GM18873 (cell line): ENCODE results near the gene ISOC1.

Source experiments
- ATAC-seq: cut with Tn5 transposase; IDR thresholded peaks from one replicate; pipeline ENCODE4 v1.9.1; 2021; ENCODE audit warnings: mild to moderate bottlenecking, moderate library complexity, moderate number of reproducible peaks; ENCODE audit not compliant: unreplicated experiment, low FRiP score

ISOC1 gene

DNA sequence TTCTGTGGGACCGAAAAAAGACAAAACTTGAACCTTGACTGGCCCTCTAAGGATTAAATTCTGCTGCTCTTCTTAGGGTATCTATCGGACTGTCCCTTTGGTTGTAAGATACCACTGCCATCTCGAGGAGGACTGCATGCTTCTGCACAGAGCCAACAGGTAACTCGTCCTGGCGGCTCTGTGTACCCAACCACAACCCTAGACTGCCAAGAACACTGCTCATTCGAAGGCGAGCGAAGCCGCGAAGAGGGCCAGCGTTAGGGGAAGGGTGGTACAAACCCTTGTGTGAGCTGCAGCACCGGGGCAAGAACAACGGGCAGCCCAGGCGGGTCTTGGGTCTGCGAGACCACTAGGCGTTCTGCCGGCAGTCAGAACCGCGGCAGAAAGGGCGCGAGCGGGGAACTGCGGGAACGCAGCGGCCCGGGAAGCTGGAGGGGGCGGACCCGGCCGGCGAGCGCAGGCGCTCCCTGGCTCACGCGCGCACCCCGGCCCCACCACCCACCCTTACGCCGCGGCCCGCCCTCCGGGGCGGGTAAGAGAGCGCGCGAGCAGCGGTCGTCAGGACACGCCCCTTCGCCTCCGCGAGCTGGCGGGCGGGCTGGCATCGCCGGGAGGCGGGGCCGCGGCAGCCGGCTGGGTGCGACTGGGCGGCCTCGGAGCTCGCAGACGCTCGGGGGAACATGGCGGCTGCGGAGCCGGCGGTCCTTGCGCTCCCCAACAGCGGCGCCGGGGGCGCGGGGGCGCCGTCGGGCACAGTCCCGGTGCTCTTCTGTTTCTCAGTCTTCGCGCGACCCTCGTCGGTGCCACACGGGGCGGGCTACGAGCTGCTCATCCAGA, at the start of gene ISOC1:
ISOC1 (plus strand) TSS at position 663 of the 837 bp plus-strand sequence; CDS start at position 681, 18 bp downstream.
- ATAC-seq = peak; percentile 69

DNA sequence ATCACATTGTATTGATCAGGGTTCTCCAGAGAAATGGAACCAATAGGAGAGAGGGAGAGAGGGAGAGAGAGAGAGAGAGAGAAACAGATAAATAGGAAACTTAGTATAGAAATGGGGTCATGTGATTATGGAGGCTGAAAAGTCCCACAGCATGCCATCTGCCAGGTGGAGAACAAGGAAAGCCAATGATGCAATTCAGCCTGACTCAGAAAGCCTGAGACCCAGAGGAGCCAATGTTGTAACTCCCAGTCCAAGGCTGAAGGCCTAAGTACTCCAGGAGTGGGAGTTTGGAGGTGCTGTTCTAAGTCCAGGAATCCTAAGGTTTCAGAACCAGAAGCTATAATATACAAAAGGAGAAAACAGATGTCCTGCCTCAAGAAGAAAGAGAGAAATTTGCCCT, 48.4 kb upstream of the ISOC1 start:
- ATAC-seq = no peak

DNA sequence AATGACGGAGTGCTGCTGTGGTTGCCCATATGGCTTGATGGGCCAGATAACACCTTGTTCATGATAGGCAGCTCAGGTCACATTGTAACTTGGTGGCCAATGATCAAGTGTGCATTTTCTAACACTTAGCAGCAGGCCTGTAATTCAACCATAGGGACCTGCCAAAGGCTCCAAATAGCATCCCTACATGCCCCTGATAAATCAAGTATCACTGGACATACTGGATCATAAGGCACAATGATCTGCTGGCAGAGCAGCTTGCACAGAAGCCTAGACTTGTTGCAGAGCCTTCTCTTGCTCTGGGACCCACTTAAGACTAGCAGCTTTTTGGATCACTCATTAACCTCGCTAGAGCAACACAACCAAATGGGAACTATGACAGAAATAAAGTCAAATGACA, 46.0 kb upstream of the ISOC1 start:
- ATAC-seq = no peak

DNA sequence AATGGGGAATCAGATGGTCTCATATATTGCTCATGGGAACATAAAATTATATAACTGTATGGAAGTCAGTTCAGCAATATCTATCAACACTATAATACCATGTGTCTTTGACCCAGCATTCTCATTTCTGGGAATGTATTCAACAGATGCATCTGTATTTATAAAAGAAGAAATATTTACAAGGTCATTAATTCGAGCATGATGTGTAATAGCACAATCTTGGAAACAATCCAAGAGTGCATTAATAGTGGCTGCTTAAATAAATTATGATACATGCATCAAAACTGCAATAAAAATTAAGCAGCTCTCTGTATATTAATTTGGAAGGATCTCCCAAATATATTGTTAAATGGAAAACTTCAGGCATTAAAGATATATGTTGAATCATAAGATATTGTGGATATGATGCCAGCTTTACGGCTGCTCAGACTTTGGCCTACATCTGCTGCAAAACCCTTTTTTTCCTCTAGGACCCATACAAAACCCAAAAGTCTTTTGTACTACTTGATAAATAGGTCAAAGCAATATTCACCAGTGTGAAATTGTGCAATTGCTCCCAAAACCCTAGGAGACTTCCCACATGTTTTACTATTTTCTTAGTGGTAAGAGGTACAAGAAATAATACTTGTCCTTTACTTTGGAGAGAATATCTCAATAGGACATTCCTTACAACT, 45.3 kb upstream of the ISOC1 start:
- ATAC-seq = no peak

GRCh38 chr5:129051283-129051682, 43.3 kb upstream of the ISOC1 start:
- no peak for ATAC-seq

DNA sequence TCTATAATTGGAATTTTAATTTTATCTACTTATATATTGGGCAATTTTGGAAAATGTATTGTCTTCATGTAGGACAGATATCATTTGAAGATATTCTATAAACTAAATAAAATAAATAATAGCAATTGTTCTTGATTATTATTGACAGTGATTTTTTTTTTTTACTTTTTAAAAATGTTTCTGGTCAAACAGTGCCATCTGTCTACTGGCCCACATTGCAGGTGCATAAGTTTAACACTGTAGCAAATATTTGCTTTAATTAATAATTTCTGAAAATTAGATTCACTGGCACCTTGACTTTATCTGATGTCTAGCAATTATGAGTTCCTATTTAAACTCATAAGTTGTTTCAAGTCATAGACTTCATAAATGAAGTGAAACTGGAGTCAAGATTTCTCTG, 41.1 kb upstream of the ISOC1 start:
- no peak for ATAC-seq

GRCh38 chr5:129057329-129057728, 37.2 kb upstream of the ISOC1 start:
- no peak for ATAC-seq

DNA sequence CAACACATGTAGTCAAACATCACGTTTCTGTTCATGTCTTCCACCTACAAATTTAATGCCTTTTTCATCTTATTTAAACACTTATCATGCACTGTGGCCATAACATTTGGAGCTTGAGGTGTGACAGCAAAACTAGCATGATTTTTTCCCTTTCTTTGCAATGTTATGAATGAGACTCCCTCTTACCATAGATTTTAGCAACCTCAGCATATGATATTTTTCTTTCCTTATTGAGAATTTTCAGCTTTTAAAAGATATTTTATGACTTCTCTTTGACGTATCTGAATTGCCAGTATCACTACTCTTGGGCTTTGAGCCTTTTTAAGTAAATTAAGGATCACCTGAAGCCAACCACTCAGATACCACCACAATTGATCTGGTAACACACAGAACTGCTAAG, 32.7 kb upstream of the ISOC1 start:
- ATAC-seq = no peak

- ATAC-seq = no peak
These were observed 31.0 kb upstream of the ISOC1 start for GRCh38 chr5:129063483-129064113.

- no peak for ATAC-seq
These were observed 28.8 kb upstream of the ISOC1 start for GRCh38 chr5:129065721-129066120.

DNA sequence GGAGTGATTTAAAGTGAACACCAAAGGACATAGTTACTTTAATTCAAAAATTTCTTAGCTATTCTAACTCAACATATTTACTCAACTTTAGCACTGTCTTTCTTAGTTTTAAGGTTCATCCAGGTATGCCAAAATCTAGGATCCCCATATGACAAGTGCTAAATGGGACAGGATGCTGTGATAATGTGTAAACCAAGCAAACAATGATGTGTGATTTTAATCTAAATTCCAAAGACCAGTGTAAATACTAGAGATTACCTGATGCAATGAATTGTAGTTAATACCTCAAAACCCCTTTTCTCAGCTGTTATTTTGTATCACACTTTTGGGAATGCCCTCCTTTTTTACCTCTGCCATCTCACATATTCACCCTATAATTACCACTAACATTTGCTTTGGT, 26.8 kb upstream of the ISOC1 start:
- ATAC-seq = no peak

GRCh38 chr5:129069292-129069691, 25.3 kb upstream of the ISOC1 start:
- peak; percentile 51 for ATAC-seq

DNA sequence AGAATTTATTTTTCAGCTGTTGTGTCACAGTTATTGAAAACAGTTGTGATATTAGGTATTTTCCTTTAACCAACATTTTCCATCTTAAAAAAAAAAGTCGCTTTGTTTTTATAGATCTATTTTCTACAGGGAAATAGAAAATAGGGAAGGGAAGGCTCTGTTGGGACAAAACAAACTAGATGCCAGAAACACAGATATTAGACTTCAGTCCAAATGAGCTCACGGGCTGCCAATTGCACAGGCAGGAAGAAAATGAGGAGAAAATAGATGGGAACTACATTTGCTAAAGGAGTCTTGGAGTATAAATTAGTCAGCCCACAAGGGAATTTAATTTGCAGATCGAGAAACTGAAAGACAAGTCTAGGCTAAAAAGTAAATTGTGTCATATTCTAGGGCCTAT, 21.4 kb upstream of the ISOC1 start:
- no peak for ATAC-seq

GRCh38 chr5:129074903-129075302, 19.6 kb upstream of the ISOC1 start:
- ATAC-seq = no peak

GRCh38 chr5:129077433-129078075, 17.0 kb upstream of the ISOC1 start:
- no peak for ATAC-seq

DNA sequence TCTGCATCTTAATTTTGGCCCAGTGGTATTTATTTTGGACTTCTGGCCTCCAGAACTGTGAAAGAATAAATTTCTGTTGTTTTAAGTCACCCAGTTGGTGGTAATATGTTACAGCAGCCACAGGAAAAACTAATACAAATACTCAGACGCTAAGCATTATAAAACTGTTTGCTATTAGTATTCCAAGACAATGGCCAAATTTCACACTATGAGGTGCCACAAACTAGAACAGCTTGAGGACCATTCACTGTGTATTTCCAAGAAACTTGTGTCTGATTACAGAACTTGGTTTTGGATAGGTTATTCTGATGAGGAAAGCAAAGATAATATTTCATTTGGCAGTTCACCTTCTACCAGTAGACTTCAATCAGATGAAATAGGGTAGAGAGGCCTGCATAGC, 16.3 kb upstream of the ISOC1 start:
- no peak for ATAC-seq

DNA sequence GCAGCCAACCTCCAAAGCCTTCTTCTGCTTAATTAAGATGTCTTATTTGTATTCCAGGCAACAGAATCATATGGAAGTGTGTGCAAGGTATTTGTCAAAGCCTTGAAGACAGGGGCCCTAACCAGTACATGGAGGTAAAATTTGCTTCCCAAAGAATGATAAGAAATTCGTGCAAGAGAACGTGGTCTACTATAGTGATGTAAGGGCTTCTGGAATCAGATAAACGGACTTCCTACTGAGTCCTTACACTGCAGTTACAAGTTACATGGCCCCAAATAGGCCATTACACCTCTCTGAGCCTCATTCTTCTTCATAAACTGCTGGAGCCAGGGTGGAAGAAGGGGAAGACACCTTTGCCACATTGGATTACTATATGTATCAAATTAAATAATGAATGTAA, 15.9 kb upstream of the ISOC1 start:
- no peak for ATAC-seq

DNA sequence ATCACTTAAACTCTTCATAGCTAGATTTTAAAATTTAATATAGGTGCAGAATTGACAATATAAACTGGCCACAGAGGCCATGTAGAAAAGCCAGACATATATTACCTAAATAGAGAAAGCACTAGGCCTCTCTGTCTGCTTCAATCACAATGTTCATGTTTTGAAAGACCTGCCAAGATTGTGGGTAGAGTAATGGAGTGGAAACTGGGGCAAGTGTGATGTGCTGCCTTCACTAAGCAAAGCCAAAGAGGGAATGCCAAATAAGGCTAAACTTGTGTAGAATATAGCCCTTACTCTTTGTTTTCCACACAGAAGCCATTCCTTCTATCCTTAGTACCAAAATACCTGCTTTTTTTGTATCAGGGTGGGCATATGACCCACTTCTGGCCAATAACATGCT, 15.1 kb upstream of the ISOC1 start:
- ATAC-seq = no peak

DNA sequence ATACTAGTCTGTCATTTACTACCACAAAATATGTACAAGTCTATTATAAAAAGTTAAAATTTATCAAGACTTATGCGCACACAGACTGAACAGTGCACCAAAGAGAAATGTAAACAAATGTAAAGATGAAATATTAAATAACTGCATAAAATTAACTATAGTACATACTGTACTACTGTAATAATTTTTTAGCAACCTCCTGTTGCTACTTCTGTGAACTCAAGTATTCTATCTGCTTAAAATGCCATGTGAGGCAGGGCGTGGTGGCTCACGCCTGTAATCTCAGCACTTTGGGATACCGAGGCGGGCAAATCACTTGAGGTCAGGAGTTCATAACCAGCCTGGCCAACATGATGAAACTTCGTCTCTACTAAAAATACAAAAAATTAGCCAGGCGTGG, 13.8 kb upstream of the ISOC1 start:
- ATAC-seq = no peak

GRCh38 chr5:129082225-129083136, 12.1 kb upstream of the ISOC1 start:
- no peak for ATAC-seq
